T follicular helper cell (primary cell): ENCODE data around the gene RFTN1.

ENCODE experiments used
- DNase-seq: peaks from one replicate; pipeline ENCODE4 v3.0.0-alpha.2; 2020; ENCODE audit warnings: low read depth

RFTN1 gene

DNA sequence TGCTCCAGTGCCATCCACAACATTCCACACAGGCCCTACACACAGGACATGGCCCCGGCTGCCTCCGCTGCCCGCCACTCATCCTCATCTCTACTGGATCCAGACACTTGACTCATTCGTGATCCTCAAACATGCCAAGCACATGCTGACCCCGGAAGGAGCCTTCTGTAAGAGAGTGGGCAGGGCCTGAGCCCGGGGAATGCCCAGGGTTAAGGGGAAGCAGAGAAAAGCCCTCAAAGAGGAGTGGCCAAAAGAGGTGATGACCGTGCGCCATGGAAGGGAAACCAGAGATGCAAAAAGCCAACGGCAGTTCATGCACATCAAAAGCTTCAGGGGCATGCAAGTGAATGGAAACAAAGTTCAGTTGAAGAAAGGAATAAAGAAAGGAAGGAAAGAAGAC is 46.1 kb downstream of the RFTN1 start:
- peak; percentile 28 for DNase-seq

DNA sequence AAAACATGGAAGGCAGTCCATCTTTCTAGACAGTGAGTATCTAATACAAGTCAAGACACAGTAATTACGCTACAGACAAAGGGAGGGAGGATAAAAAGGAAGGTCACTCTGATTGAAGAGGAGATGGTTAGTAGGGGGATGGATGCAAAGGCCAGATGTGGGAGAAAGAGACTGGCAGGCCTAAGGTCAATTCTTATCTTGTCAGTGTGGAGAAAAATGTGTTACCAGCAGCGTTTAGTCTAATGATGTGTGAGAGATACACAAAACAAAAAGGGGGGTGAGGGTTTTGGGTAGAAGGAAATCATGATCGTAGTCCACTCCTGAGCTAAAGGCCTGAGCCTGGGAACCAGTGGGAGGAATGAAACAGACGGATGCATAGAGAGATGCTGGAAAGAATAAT is 46.7 kb downstream of the RFTN1 start:
- DNase-seq: no peak

DNA sequence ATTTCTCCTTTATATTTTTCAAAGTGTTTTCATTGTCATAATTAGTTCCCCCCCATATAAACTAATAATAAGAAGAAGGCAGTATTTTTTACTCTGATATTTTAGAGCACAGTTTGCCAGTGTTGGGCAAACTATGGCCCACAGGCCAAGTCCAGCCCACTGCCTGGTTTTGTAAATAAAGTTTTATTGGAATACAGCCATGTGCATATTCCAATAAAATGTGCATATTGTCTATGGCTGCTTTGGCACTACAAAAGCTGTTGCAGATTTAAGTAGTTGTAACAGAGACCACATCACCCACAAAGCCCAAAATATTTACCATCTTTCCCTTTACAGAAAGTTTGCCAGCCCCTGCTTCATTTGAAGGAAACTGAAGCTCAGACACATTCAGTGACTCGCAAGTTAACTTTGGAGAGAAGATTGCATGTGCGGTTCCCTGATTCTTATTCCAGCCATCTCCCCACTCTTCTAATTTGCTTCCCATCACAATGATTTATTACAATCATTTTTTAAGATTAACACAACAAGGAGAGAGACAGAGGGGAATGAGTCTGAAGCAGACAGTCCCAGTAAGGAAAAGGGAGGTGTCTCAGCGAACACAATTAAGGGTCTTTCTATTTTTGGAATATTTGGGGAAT is 48.9 kb downstream of the RFTN1 start:
- no peak for DNase-seq

DNA sequence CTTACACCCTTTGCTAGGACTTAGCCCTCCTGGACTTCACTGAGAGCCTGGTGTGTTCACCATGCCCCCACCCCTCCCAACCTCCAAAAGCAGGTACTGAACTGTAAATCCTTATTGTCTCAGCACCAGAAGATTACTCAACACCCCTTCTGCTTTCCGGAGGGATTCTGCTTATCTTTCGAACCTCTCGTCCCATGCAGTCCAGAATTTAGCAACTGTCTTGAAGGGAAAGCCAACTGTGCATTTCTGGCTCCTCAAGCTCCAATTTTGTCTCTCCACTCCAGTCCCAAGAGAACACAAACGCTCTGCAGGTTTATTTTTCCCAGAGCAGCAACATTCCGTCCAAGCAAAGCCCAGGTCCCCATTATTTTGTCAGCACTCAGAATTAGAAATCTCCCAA is 49.6 kb downstream of the RFTN1 start:
- no peak for DNase-seq

DNA sequence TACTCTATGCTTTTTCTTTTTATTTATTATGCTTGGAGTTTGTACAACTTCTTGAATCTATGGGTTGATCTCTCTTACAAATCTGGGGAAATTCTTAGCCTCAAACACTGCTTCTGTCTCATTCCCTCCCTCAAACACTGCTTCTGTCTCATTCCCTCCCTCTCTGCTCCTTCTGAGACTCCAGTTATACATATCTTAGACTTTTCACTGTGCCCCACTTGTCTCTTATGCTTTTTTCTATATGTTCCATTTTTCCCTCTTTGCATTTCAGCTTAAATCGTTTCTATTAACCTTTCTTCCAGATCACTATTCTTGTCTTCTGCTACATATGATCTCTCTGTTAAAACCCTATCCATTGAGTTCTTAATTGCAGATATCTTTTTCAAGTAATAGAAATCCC is 50.4 kb downstream of the RFTN1 start:
- DNase-seq: no peak

DNA sequence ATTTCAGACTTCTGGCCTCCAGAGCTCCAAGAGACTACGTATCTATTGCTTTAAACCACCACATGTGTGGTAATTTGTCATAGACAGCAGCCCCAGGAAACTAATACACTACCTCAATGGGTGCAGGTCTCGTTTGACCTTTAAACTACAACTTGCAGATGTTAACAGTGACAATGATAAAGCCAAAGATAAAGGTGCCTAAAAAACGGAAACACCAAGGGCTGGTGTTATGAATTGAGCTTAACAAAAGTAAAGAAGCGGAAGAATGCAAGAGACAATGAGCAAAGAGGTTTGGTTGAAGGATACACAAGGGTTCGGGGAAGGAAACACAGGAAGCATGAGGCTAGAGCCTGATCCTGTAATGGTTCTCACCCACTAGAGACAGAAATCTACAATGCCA is 50.8 kb downstream of the RFTN1 start:
- DNase-seq: no peak

DNA sequence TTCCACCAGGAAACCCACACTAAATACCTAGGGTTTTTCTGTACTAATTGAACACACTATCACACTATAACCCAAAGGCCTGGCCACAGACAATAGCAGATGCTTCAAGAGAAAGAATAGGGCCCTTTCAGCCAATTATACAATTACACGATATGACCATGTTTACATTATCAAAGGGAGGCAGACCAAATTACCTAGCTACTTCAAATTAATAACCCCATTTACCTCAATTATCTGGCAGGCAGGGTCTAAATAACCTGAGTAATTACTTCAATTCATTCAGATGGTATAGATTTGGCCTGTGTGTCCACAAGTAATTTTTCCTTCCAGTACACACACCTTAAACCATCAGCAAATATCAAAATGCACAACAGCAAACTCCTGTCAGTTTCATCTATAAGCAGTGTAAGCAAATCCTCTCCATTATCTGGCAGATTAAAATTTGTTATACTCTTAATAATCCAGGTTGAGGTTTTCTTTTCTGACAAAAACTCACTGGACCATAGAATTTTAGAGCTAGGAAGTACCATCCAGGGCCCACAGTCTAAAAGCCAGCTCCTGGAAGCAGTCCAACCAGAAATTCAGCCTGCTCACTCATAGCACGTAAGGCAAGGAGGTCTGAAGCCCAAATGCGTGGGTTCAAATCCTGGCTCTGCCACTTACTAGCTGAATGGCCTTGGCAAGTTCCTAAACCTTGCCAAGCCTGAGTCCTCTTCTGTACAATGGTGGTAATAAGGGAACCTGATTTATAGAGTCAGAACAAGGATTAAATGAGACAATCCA is 51.8 kb downstream of the RFTN1 start:
- DNase-seq: no peak

DNA sequence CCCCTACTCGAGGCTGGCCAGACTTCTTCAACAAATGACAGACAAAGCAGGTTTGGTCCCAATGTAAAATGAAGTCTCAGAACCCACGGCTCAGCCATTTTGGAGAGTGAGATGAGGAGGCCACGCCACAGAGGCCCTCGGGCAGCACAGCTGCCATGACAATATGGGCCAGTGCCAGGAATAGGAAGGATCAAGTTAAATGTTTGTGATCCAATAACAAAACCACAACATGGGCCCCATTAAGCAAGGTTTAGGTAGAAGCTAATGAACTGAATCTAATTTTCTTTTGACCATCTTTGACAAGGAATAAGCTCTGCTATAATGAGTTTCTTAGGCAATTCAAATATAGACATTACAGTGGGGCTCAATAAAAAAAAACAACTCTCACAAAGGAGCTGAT is 52.6 kb downstream of the RFTN1 start:
- DNase-seq: no peak

DNA sequence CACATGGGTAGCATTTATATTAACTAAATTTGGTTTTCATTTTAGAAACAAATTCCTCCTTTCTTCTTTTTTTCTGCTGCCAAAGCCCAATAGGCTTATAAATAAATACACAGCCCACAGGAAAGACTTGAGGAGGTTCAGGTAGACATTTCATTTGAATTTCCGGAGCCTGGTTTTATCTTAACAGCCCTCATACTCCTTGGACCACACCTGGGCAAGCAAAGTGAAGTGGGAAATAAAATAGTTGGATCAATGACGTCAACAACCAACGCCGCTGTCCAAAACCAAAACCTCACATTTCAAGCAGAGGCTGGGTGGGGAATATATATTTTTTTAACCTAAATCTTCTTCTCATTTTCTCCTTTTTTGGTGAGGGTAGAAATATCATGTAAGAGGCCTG is 53.2 kb downstream of the RFTN1 start:
- DNase-seq: no peak

DNA sequence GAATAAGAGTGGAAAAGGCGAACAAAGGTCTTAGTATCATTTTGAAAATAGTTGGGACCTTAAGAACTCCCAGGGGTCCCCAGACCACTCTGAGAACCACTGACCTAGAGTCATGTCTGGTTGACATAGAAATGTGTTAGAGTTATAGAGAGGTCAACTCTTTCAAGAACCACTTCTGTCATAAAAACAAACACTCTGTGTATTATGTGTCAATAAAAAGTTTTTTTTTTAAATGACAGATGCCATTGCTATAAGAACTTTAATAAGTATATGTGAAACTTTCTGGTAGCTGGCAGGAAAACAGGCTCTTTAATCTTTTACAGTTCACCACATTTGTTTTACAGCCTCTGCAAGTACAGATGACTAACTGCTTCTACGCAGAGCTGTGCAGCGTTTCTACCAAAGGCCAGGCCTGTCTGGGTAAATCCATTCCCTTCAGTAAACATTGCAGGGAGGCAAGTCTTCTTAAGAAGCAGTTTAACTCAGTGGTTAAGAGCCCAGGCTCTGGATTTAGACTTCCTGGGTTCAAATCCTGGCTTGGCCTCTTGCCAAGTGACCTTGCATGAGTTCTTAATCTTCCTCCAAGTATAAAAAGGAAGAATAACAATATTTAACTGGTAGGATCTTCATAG is 56.6 kb downstream of the RFTN1 start:
- DNase-seq: no peak

DNA sequence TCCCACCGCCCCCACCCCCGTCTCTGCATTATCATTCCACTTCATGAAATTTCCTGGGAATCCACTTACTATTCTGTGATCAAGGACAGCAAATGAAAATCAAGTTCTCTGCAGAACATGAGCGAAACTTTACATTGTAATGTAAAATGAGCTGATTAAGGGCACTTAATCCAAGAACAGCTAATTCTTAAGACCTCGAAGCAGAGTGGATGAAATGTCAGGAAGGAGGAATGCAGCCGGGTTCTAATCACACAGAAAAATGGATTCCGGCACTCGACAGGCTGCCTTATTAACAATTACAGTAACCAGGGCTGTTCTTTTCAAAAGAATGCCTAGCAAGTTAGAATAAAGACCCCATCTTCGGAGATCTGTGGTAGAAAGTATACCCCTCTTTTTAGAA is 57.5 kb downstream of the RFTN1 start:
- DNase-seq: no peak

DNA sequence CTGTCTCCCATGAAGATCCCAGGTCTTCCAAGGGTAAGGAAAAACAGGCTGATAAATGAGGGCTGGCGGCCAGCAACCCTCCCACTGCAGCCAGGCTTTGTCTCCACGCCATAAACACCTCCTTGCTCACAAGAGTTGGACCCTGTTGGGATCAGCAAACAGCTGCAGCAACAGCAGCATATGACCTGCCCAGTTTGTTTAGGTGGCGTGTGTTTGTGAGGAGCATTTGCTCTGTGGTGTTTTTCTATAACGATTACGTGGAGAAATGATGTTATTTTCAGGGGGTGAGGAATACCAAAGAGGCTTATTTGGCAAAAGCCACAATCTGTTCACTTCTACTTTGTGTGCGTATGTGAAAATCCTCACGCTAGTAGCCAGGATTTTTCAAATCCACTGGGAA is 58.5 kb downstream of the RFTN1 start:
- no peak for DNase-seq

DNA sequence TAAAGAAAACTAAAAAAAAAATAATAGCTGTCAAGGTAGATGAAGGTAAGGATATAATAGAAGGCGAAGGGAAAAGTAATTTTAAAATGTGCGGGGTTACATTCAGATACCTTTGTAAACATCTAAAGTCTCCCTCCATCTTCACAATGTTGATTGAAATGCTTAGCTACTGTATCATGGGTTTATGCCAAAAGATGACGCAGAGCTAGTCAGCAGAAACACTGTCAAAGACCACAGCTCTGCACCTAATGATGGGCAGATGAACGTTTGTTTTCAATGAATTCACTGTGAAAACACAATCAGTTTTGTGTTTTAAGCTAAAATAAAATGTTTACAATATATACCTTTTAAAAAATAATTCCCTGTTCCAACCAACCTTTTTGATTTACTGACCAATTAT is 61.2 kb downstream of the RFTN1 start:
- no peak for DNase-seq

DNA sequence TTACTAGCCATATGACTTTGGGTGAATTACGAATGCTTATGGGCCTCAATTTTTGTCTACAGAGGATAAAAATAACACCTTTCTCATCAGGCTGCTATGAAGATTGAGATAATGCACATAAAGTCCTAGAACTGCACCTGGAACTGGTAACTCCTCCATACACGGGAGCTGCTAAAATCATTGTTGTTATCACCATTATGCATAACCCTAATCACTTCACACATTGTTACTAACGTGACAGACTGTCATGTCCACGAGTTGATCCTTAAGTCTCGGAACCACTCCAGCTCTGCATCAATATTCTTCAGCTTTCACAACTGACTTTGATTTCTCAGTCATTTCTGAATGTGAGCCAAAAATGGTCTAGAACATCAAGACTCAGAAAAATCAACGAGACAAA is 64.1 kb downstream of the RFTN1 start:
- no peak for DNase-seq

DNA sequence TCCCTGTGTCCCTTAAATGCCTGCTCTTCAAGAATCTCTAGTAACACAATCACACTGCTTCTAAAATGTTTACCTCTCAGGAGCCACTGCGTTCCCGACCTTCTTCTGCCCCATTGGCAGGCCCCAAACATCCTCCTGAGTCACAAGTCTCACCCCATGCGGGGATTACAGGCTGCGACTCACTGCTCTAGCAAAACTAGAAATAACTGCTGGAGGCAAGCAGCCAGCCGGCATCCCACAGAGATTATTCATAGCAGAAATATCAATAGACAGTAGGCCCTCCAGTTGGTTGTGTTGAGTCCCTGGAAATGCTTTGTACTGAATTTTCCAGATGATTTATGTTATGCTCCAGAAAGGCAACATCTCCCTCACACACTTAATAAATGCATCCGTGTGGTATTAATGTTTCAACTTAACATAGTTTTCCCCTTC is 64.8 kb downstream of the RFTN1 start:
- no peak for DNase-seq

DNA sequence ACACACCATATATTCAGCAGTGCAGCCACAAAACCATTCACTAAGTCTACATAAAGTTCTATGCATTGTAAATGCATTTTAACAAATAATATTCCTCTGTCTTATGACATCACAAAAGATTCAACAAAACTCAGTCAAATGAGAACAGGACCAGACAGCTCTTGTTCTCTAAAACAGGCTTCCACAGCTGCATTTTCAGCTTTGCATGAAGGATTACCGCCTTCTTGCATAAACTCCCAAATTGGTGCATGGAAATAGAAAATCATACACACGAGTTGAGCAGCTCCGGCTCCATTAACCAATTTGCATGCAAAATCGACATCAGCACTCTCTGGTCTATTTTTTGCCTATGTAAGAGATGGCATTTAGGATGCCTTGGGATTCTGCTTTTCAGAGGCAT is 66.4 kb downstream of the RFTN1 start:
- DNase-seq: no peak

DNA sequence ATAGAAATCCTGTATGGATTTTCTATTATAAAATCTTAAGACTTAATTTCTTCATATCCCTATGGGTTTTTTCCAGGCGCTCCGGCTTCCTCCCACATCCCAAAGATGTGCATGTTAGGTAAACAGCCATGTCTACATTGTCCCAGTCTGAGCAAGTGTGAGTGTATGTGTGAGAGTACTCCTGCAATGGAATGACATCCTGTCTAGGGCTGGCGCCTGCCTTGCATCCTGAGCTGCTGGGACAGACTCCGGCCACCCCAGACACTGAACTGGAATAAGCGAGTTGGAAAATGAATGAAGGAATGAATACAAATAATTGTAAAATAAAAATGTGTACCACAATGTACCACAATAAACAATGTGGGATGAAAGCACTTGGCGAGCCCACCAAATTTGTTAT is 69.2 kb downstream of the RFTN1 start:
- no peak for DNase-seq

DNA sequence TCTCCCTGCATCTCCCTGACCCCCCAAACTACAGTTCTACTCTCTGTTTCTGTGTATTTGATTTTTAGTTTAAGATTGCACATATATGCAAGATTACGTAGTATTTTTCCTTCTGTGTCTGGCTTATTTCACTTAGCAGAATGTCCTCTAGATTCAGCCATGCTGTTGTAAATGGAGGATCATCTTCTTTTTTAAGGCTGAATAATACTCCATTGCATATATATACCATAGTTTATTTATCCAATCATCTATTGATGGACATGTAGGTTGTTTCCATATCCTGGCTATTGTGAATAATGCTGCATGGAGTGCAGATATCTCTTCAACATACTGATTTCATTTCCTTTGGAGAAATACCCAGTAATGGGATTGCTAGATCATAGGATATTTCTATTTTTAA is 70.8 kb downstream of the RFTN1 start:
- no peak for DNase-seq

DNA sequence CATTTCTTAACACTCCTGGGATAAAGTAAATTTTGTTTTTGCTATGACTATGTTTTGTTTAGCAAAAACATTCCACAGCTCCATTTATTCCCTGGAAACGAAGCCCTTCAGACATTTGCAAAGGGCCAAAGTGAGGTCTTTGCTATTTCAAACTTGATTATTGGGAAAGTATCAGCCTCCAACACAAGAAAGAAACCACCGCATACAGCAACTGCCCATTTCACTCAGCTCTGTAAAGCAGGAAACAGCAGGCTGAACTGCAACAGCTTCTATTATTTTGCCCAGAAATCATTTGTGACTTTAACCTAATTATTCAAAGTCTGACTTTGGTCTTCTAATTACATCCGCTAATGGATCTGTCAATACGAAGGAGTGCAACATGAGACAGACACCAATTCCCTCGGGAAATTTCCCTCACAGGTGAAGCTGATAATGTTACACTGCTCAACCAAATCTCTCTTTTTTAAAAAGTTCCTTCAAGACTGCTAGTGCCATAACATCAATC is 72.1 kb downstream of the RFTN1 start:
- DNase-seq: no peak

DNA sequence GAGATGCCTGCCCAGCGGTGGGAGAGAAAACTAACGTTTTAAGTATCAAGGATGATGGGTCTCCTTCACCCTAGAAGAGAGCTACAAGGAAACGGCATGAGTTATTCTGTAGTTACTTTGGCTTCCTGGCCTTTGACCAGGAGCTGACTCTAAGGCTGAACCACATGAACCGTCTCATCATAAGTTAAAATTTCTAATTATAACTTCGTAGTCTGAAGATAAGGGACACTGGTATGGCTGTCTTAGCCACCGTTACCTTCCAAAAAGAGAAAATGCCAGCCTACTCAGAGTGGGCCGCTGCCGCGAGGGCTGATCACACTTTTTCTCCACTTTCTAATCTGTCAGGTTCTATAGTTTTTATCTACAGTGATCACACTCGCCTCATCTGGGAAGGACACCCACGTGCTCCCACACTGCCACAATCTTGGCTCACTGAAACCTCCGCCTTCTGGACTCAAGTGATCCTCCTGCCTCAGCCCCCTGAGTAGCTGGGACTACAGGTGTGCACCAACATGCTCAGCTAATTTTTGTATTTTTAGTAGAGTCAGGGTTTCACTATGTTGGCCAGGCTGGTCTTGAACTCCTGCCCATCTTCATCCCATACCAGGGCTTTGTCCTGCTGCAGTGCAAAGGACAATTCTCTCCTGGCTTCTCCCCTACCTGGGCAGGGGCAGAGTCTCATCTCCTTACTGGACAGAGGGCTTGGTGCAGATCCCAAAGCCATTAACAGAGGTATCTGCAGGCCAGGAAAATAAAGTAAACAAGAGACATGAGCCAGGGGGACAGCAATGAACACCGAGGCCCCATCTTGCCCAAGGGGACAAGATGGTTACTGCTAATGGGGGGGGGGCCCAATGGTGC is 73.4 kb downstream of the RFTN1 start:
- no peak for DNase-seq

DNA sequence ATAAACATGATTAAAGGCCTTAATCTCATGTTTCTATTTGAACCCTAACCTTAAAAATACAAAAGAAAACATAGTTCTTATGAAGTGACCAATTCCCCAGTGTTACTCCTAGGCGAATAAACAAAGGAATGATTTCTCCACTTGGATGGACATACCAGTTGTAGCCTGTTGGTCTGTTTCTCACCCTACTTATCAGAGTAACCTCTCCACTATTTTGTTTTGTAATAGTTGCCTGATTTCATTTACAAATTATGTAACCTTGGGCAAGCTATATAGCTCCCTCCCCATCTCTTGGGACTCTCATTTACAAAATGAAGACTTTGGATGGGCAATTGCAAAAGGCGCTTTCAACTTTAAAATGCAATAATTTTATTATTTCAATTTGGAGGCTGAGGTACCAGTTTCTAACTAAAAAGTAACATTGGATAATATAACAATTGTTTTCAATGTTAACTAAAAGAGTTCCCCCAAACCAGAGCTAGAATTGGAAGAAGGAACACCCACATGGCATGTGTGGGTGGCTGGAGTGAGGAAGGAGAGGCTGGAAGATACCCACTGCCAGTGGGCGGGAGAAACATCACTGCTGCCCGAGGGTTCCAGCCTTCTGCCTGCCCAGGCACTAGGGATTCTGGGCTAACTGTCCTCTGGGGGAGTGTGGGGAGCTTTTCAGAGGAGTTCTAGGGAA is 74.2 kb downstream of the RFTN1 start:
- no peak for DNase-seq

DNA sequence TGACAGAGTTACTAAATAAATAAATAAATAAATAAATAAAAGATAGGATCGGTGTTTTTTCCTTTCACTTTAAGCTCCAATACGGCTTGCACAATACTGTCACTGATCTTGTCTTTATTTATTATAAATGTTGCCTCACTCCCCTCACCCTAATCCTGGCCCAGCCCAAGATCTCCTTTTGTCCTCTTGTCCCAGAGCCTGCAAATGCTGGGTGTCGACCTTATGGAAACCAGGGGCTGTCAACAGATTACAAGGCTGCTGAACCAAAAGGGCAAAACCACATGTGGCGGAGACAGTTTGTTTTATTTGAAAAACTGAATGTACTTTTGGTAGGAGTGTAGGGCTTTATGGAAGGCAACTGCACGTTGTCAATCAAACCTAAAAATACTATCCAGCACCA is 75.9 kb downstream of the RFTN1 start:
- no peak for DNase-seq
